Gastroesophageal sphincter (tissue), 4 donors: ENCODE results near the gene NDUFB4. TPM values are rescaled to one million over a fixed set of nuclear protein-coding genes. Genes with fewer than 3 reads are reported as not detected.
A peak's percentile ranks its signal among the peaks of the same experiment; 100 is the strongest.

Source experiments
- ATAC-seq: fragments of 150-250 bp; one replicate; pipeline ENCODE4 v1.9.1; 2016; ENCODE audit warnings: mild to moderate bottlenecking, moderate library complexity
- H3K27ac ChIP-seq, 4 donors: fragments of 200-600 bp; sonication (generic) in 3 of 4; 1 replicate in 3 of 4; 2 replicates in 1 of 4; pipeline ENCODE4 v1.5.1; 2016 to 2019
- H3K27me3 ChIP-seq: fragments of 200-600 bp; sonication (generic); one replicate; pipeline ENCODE4 v1.5.1; 2019
- H3K36me3 ChIP-seq, 2 donors: fragments of 200-600 bp; sonication (generic); one replicate each; pipeline ENCODE4 v1.5.1; 2019; ENCODE audit warnings: control low read depth in 1 of 2
- H3K4me1 ChIP-seq, 3 donors: fragments of 200-600 bp; sonication (generic); 1 replicate in 2 of 3; 2 replicates in 1 of 3; pipeline ENCODE4 v1.5.1; 2016 to 2019; ENCODE audit warnings: control low read depth in 2 of 3
- H3K4me3 ChIP-seq, 2 donors: fragments of 200-600 bp; sonication (generic); one replicate each; pipeline ENCODE4 v1.5.1; 2019; ENCODE audit warnings: mild to moderate bottlenecking in 1 of 2, moderate library complexity in 1 of 2
- H3K9me3 ChIP-seq, 3 donors: fragments of 200-600 bp; sonication (generic); one replicate each; pipeline ENCODE4 v1.5.1; 2017 to 2019; ENCODE audit warnings: control low read depth in 2 of 3
- EP300 ChIP-seq: sonication (generic); formaldehyde crosslinking; IDR thresholded peaks from one replicate; pipeline ENCODE4 v1.6.1; 2017; ENCODE audit warnings: antibody characterized with exemption, mild to moderate bottlenecking
- POLR2A ChIP-seq, 2 donors: fragments of 450-650 bp; IDR thresholded peaks; one replicate each; pipeline ENCODE4 v1.6.1; 2017; ENCODE audit warnings: antibody characterized with exemption in 2 of 2, mild to moderate bottlenecking in 2 of 2, moderate library complexity in 1 of 2
- POLR2AphosphoS5 ChIP-seq: sonication (generic); formaldehyde crosslinking; IDR thresholded peaks from one replicate; pipeline ENCODE4 v1.6.1; 2017; ENCODE audit warnings: antibody characterized with exemption
- WGBS, 2 donors: methylation state at CpG; one replicate each; pipeline ENCODE4 v1.1.5; 2018; ENCODE audit warnings: low coverage in 1 of 2; 5-methylcytosine and 5-hydroxymethylcytosine counted together
- total RNA-seq, 4 donors: library from RNA; depleted of rRNA; stranded (reverse); fragments of >200 nt; gene quantifications; one replicate each; pipeline ENCODE4 v1.1.0, GENCODE V29; 2016
- TF ChIP-seq, protein P1 (sequence below), 4 experiments: fragments of 200-600 bp in 2 of 4; fragments of 450-650 bp in 2 of 4; sonication (generic) in 1 of 4; IDR thresholded peaks; one replicate each; pipeline ENCODE4 v1.5.1; 2017 to 2019; ENCODE audit warnings: antibody characterized with exemption in 4 of 4, mild to moderate bottlenecking in 2 of 4, moderate library complexity in 2 of 4

The NDUFB4 gene
- total RNA-seq, 4 donors from 2014 or later: 123 to 230 (median 151) TPM

DNA sequence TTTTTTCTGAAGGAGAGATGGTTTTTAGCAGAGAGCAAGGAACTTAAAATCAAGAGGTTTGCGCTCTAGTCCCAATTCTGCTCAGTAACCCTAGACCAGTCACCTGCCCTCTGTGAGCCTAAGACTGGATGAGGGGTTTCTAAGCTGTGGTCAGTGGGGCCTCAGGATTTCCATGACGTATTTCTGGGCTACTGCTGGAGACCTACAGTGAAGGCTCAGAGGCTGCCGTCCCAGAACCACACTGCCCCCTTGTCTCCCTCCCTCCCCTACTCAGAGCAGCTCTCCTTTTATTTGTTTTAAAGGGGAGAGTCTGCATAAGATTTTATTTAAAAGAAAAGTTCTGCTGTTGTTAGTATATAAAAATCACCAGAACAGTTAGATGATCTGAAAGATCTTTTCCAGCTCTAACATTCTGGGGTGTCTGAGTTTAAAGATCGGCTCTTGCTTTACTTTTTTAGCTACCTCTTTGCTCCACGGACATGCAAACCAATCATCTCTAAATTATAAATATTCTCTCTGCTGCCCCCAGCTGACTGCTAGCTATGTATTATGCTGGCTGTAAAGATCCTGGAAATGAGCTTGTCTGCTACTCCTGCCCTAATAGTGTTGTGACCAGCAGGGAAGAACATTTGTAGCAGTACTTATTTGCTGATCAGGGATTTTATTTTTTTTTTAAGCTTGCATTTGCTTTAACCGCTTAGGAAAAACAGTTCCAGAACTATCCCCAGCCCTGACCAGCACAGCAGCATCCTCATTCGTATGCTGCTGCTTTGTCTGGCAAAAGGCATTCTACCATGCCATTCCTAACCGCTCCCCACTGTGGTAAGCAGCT, 28.6 kb upstream of the NDUFB4 start:
- H3K27ac ChIP-seq: peak overlapping the region in 2 of 4 donors; percentile 50
- no peaks in the 10 kb centered on the region for H3K9me3 ChIP-seq
- no peaks in the 10 kb centered on the region for H3K36me3 ChIP-seq
- TF ChIP-seq EP300: no peak
- TF ChIP-seq POLR2A (IDR thresholded peaks at IDR 0.05): no peak
- no peak for TF ChIP-seq POLR2AphosphoS5
- TF ChIP-seq, protein P1, sequence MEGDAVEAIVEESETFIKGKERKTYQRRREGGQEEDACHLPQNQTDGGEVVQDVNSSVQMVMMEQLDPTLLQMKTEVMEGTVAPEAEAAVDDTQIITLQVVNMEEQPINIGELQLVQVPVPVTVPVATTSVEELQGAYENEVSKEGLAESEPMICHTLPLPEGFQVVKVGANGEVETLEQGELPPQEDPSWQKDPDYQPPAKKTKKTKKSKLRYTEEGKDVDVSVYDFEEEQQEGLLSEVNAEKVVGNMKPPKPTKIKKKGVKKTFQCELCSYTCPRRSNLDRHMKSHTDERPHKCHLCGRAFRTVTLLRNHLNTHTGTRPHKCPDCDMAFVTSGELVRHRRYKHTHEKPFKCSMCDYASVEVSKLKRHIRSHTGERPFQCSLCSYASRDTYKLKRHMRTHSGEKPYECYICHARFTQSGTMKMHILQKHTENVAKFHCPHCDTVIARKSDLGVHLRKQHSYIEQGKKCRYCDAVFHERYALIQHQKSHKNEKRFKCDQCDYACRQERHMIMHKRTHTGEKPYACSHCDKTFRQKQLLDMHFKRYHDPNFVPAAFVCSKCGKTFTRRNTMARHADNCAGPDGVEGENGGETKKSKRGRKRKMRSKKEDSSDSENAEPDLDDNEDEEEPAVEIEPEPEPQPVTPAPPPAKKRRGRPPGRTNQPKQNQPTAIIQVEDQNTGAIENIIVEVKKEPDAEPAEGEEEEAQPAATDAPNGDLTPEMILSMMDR (IDR thresholded peaks at IDR 0.05): peak; percentile 32 to 61 (median 42)
- WGBS, 2 donors: 30 to 38% methylated on average over 6 to 8 of the region's 8 CpGs
- peak; percentile 70 for ATAC-seq
- no peaks in the 10 kb centered on the region for H3K27me3 ChIP-seq
- peak overlapping the region in 1 of 2 donors; percentile 27 for H3K4me3 ChIP-seq
- peaks cover 0 to 27% (median 0%) of the 10 kb centered on the region in 3 donors for H3K4me1 ChIP-seq

DNA sequence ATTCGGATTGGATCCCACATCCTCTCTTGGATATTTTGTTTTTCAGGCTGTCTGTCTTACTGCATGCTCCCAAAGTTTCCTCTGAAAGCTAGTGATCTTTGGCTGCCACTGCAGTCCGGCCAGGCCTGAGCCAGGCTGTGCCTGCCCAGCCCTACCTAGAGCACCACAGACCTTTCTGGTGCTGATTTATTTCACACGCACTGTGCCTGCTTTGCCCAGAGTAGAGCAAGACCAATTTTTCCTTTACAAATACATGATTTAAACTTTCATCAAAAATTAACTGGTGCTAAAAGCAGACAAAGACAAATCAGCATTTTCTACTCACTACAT, 28.0 kb upstream of the NDUFB4 start:
- TF ChIP-seq POLR2AphosphoS5 (no peak), POLR2A (IDR thresholded peaks at IDR 0.05) (no peak), EP300 (no peak)
- TF ChIP-seq, protein P1 (IDR thresholded peaks at IDR 0.05): no peak
- Histone ChIP-seq H3K36me3 (no peaks in the 10 kb centered on the region), H3K9me3 (no peaks in the 10 kb centered on the region), H3K4me1 (peaks cover 0 to 27% (median 0%) of the 10 kb centered on the region in 3 donors), H3K27ac (peak overlapping the region in 1 of 4 donors; percentile 50), H3K4me3 (no peak overlapping the region), H3K27me3 (no peaks in the 10 kb centered on the region)
- 46 to 54% methylated on average over 3 of the region's 3 CpGs for WGBS, 2 donors
- peak; percentile 11 for ATAC-seq

DNA sequence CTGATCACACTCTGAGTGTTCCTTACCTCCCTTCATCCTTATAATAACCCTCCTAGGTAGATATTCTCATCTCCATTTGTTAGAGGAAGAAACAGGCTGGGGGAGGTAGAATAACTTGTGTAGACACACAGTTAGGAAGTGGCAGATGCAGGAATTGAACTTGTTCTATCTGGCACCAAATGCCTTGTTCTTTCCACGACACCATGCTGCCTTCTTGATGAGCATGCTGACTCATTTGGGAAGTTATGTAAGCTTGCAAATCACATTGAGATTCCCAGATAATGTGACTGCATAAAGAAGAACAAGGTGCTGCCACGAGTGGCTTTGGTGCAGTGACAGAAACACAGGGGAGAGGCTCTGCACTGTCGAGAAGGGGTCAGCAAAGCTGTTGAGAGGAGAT, 27.5 kb upstream of the NDUFB4 start:
- H3K4me3 ChIP-seq: no peak overlapping the region
- H3K27ac ChIP-seq: no peak overlapping the region
- H3K27me3 ChIP-seq: no peaks in the 10 kb centered on the region
- no peaks in the 10 kb centered on the region for H3K9me3 ChIP-seq
- H3K4me1 ChIP-seq: peaks cover 0 to 27% (median 0%) of the 10 kb centered on the region in 3 donors
- 30 to 41% methylated on average over 2 to 3 of the region's 3 CpGs for WGBS, 2 donors
- H3K36me3 ChIP-seq: no peaks in the 10 kb centered on the region
- TF ChIP-seq EP300 (no peak), POLR2A (IDR thresholded peaks at IDR 0.05) (no peak), POLR2AphosphoS5 (no peak)
- TF ChIP-seq, protein P1 (IDR thresholded peaks at IDR 0.05): no peak
- no peak for ATAC-seq

DNA sequence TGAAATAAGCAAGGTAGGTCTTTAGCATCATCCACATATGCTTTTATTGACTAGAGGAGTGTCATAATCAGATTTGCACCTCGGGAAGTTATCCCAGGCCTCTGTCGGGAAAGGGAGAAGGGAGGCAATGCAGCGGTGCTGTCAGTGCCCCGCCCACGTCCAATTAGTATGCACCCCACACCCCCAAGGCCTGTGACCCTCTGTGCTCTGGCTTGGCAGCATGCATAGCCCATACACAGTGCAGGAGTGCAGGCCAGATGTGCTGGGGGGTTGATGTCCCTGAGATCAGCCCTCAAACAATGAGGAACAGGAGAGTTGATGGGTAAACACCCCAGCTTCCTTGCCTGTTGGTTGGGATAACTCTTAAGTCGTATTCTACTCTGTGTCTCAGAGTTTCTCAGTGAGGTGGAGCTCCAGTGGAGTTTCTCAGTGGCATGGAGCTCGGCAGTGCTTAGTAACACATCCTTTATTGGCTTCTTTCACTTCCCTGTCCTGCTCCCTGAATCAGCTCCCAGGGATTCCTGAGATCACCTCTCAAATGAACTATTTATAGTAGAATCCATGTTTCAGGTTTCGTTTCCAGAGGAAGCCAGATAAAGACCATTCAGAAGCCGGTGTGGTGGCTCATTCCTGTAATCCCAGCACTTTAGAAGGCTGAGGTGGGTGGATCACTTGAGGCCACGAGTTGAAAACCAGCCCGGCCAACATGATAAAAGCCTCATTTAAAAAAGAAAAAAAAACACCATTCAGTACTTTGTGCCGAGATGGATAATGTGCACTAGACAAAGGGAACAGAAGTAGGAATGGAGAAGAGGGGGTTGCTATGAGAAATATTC, 26.7 kb upstream of the NDUFB4 start:
- ATAC-seq: no peak
- Histone ChIP-seq H3K4me3 (no peak overlapping the region), H3K9me3 (no peaks in the 10 kb centered on the region), H3K27ac (no peak overlapping the region), H3K27me3 (no peaks in the 10 kb centered on the region), H3K36me3 (no peaks in the 10 kb centered on the region), H3K4me1 (peaks cover 0 to 27% (median 0%) of the 10 kb centered on the region in 3 donors)
- TF ChIP-seq EP300 (no peak), POLR2A (IDR thresholded peaks at IDR 0.05) (no peak), POLR2AphosphoS5 (no peak)
- TF ChIP-seq, protein P1 (IDR thresholded peaks at IDR 0.05): no peak
- 20 to 59% methylated on average over 5 to 8 of the region's 12 CpGs for WGBS, 2 donors
